Right atrium auricular region (tissue), 2 donors: ENCODE data around the gene TET2. TPM values are rescaled to one million over a fixed set of nuclear protein-coding genes. Genes with fewer than 3 reads are reported as not detected.

Experiments used
- DNase-seq: peaks from one replicate; pipeline ENCODE4 v3.0.0-alpha.2; 2019; ENCODE audit warnings: low spot score
- H3K27ac ChIP-seq, 2 donors: fragments of 200-600 bp; sonication (generic); 1 replicate in 1 of 2; 2 replicates in 1 of 2; pipeline ENCODE4 v1.5.1; 2016 to 2019
- H3K27me3 ChIP-seq, 2 donors: fragments of 200-600 bp; sonication (generic); one replicate each; pipeline versions ENCODE4 v1.5.1 to v1.6.0; 2017 to 2019
- H3K36me3 ChIP-seq: fragments of 200-600 bp; sonication (generic); one replicate; pipeline ENCODE4 v1.5.1; 2016
- H3K4me1 ChIP-seq, 2 donors: fragments of 200-600 bp; sonication (generic); one replicate each; pipeline versions ENCODE4 v1.5.1 to v1.6.0; 2017 to 2019
- H3K4me3 ChIP-seq, 2 donors: fragments of 200-600 bp; sonication (generic); 1 replicate in 1 of 2; 2 replicates in 1 of 2; pipeline ENCODE4 v1.5.1; 2017 to 2019; ENCODE audit warnings: mild to moderate bottlenecking in 1 of 2, moderate library complexity in 1 of 2
- H3K9me3 ChIP-seq, 2 donors: fragments of 200-600 bp; sonication (generic); one replicate each; pipeline ENCODE4 v1.5.1; 2019
- total RNA-seq, 2 donors: library from RNA; depleted of rRNA; stranded (reverse); fragments of >200 nt; gene quantifications; one replicate each; pipeline ENCODE4 v1.1.0, GENCODE V29; 2016
- TF ChIP-seq, protein P1 (sequence below), 2 donors: fragments of 200-600 bp; sonication (generic); IDR thresholded peaks; one replicate each; pipeline ENCODE4 v1.5.1; 2019; ENCODE audit warnings: antibody characterized with exemption in 2 of 2

The TET2 gene
- total RNA-seq, 2 donors from 2014 or later: 15.4 to 16.2 TPM

- no peaks in the 10 kb centered on the region for H3K27me3 ChIP-seq
- no peak overlapping the region for H3K4me3 ChIP-seq
- H3K36me3 ChIP-seq: peaks cover 47% of the 10 kb centered on the region
- H3K4me1 ChIP-seq: peaks cover 0 to 5% of the 10 kb centered on the region in 2 donors
- no peak overlapping the region for H3K27ac ChIP-seq
- no peaks in the 10 kb centered on the region for H3K9me3 ChIP-seq
- TF ChIP-seq, protein P1, sequence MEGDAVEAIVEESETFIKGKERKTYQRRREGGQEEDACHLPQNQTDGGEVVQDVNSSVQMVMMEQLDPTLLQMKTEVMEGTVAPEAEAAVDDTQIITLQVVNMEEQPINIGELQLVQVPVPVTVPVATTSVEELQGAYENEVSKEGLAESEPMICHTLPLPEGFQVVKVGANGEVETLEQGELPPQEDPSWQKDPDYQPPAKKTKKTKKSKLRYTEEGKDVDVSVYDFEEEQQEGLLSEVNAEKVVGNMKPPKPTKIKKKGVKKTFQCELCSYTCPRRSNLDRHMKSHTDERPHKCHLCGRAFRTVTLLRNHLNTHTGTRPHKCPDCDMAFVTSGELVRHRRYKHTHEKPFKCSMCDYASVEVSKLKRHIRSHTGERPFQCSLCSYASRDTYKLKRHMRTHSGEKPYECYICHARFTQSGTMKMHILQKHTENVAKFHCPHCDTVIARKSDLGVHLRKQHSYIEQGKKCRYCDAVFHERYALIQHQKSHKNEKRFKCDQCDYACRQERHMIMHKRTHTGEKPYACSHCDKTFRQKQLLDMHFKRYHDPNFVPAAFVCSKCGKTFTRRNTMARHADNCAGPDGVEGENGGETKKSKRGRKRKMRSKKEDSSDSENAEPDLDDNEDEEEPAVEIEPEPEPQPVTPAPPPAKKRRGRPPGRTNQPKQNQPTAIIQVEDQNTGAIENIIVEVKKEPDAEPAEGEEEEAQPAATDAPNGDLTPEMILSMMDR (IDR thresholded peaks at IDR 0.05): no peak
- no peak for DNase-seq
Observed at GRCh38 chr4:105274504-105274903, 127.8 kb downstream of the TET2 start.

DNA sequence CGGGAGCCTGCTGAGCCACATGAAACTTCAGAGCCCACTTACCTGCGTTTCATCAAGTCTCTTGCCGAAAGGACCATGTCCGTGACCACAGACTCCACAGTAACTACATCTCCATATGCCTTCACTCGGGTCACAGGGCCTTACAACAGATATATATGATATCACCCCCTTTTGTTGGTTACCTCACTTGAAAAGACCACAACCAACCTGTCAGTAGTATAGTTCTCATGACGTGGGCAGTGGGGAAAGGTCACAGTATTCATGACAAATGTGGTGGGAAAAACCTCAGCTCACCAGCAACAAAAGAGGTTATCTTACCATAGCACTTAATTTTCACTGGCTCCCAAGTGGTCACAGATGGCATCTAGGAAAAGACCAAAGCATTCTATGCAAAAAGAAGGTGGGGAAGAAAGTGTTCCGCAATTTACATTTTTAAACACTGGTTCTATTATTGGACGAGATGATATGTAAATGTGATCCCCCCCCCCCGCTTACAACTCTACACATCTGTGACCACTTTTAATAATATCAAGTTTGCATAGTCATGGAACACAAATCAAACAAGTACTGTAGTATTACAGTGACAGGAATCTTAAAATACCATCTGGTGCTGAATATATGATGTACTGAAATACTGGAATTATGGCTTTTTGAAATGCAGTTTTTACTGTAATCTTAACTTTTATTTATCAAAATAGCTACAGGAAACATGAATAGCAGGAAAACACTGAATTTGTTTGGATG lies 129.9 kb downstream of the TET2 start:
- no peak overlapping the region for H3K4me3 ChIP-seq
- H3K27ac ChIP-seq: no peak overlapping the region
- no peak for DNase-seq
- no peaks in the 10 kb centered on the region for H3K27me3 ChIP-seq
- no peaks in the 10 kb centered on the region for H3K9me3 ChIP-seq
- TF ChIP-seq, protein P1 (IDR thresholded peaks at IDR 0.05): no peak
- peaks cover 29% of the 10 kb centered on the region for H3K36me3 ChIP-seq
- peaks cover 0 to 4% of the 10 kb centered on the region in 2 donors for H3K4me1 ChIP-seq

GRCh38 chr4:105277702-105278101 lies 131.0 kb downstream of the TET2 start:
- Histone ChIP-seq H3K36me3 (peaks cover 25% of the 10 kb centered on the region), H3K27me3 (no peaks in the 10 kb centered on the region)
- TF ChIP-seq, protein P1 (IDR thresholded peaks at IDR 0.05): no peak

GRCh38 chr4:105279314-105279713 lies 132.6 kb downstream of the TET2 start:
- H3K36me3 ChIP-seq: peaks cover 19% of the 10 kb centered on the region
- H3K4me3 ChIP-seq: no peak overlapping the region
- no peaks in the 10 kb centered on the region for H3K4me1 ChIP-seq
- H3K9me3 ChIP-seq: no peaks in the 10 kb centered on the region
- DNase-seq: no peak
- TF ChIP-seq, protein P1 (IDR thresholded peaks at IDR 0.05): no peak
- no peaks in the 10 kb centered on the region for H3K27me3 ChIP-seq
- no peak overlapping the region for H3K27ac ChIP-seq

More at GRCh38 chr4:105277702-105278101, 131.0 kb downstream of the TET2 start:
- DNase-seq: no peak
- Histone ChIP-seq H3K4me3 (no peak overlapping the region), H3K4me1 (no peaks in the 10 kb centered on the region), H3K27ac (no peak overlapping the region), H3K9me3 (no peaks in the 10 kb centered on the region)

- Histone ChIP-seq H3K4me1 (no peaks in the 10 kb centered on the region), H3K9me3 (no peaks in the 10 kb centered on the region), H3K4me3 (no peak overlapping the region), H3K27me3 (no peaks in the 10 kb centered on the region), H3K36me3 (peaks cover 9% of the 10 kb centered on the region), H3K27ac (no peak overlapping the region)
- TF ChIP-seq, protein P1 (IDR thresholded peaks at IDR 0.05): no peak
- no peak for DNase-seq
Observed at GRCh38 chr4:105280338-105281123, 133.9 kb downstream of the TET2 start.
